NCI-H1092 treated with DMSO at 0.1 percent for 48 hours (cell line): ENCODE measurements around the gene SLC44A5.
"Not testable (repeated sequence)": the region's sequence is repeated elsewhere in the genome, so short reads cannot be mapped to it uniquely, and the experiment has no call there.

ENCODE experiments used
- DNase-seq: peaks from one replicate; lab custom pipeline; 2025; lab: John Stamatoyannopoulos, UW

SLC44A5 gene

DNA sequence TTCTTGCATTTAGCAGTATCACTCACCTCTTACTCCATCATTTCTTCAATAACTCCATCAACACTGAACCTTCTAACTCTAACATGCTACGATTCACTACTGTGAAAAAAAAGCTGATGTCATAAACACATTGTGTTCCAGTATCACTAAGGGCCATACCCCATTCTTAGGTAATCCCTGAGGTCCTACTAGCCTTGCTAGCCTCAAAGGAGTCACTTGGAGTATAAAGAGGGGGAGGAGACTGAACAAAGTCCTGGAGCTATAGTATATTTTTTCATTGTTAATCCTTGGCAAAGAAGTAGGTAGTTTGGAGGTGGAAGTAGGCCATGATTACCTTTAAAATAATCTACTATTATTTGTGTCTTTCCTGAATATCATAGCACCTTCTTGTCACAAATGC is at the start of gene SLC44A5:
TSS of gene SLC44A5 (minus strand) at position 101 of the 400 bp plus-strand sequence. CDS start 69,667 bp downstream, outside the sequence.
- DNase-seq: no peak

DNA sequence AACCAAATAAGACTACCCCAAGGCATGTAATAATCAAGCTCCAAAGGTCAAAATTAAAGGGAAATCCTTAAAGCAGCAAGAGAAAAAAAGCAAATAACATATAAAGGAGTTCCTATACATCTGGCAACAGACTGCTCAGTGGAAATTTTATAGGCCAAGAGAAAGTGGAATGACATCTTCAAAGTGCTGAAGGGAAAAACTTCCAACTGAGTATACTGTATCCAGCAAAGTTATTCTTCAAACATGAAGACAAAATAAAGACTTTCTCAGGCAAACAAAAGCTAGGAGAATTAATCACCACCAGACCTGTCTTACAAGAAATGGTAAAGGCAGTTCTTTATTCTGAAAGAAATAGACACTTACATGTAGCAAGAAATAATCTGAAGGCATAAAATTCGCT is 45.0 kb upstream of the SLC44A5 start:
- no peak for DNase-seq

DNA sequence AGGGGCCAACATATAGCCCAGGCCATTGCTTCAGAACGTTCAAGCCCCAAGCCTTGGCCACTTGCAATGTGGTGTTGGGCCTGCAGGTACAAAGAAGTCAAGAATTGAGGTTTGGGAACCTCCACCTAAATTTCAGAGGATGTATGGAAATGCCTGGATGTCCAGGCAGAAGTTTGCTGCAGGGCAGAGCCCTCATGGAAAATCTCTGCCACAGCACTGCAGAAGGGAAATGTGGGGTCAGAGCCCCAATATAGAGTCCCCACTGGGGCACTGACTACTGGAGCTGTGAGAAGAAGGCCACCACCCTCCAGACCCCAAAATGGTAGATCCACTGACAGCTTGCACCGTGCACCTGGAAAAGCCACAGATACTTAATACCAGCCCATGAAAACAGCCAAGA is 36.3 kb upstream of the SLC44A5 start:
- DNase-seq: not testable (repeated sequence)

DNA sequence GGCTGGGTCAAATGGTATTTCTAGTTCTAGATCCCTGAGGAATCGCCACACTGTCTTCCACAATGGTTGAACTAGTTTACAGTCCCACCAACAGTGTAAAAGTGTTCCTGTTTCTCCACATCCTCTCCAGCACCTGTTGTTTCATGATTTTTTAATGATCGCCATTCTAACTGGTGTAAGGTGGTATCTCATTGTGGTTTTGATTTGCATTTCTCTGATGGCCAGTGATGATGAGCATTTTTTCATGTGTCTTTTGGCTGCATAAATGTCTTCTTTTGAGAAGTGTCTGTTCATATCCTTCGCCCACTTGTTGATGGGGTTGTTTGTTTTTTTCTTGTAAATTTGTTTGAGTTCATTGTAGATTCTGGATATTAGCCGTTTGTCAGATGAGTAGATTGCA is 34.2 kb upstream of the SLC44A5 start:
- not testable (repeated sequence) for DNase-seq

DNA sequence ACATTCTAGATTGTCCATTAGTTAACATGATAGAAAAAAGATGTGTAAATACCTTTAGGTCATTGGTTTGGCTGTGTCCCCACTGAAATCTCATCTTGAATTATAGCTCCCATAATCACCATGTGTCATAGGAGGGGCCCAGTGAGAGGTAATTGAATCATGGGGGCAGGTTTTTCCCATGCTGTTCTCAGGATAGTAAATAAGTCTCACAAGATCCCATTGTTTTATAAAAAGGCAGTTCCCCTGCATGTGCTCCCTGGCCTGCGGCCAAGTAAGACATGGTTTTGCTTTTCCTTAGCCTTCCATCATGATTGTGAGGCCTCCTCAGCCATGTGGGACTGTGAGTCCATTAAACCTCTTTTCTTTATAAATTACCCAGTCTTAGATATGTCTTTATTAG is 32.5 kb upstream of the SLC44A5 start:
- DNase-seq: no peak

DNA sequence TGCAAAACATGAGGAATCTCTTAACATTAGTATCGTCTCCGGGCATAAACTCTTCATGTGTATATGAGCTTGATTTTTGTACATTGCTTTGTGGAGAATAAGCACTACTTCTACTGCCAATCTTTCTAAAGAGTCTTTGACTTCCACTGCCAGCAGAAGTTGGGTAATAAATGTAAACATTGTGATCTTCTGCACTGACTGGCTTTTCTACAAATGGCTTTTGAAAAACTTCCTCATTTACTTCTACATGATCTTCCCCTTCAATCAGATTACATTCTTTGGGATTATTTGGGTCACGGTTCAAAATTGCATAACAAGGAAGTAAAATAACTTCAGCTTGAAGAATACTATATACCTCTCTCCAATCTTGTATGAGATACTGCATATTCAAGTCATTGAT is 30.4 kb upstream of the SLC44A5 start:
- DNase-seq: no peak

DNA sequence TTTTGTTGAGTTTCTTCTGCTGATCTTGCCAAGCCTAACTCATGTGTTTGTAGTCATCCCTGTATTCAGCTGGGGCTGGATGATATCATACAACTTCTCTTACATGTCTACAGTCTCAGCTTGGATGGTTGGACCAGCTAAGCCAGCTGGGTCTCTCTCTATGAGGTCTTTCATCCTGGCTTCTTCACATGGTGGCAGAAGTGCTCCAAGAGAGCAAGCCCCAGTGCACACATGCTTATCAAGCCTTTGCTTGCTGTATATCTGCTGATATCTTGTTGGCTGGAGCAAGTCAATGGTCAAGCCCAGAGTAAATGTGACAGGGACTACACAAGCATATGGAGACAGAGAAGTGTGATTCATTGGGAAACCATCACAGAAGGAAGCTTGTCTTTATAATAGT is 29.2 kb upstream of the SLC44A5 start:
- no peak for DNase-seq

DNA sequence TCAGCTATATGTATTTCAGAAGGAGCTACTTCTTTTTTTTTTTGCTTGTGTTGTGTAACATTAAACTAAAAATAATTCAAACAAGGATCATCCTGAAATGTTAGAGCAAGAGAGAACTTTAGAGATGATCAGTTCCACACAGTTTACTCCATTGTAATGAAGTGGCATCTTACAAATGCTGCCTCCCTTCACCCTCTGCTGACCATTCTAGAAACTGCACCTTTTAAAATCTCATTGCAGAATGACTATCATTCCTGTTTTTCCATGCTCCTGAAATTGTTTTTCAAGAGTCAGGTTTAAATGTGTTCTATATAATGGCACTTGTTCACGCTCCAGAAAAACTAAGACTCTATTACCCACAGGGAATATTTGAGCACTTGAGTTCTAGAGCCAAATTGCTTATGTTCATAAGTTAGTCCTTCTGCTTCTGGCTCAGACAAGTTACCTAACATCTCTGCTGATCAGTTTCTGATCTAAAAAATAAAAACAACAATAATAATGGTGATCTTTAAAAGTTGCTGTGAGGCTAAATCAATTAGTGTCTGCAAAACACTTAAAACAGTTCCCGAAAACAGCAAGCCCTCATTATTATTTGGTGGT is 21.5 kb upstream of the SLC44A5 start:
- peak; percentile 20 for DNase-seq

DNA sequence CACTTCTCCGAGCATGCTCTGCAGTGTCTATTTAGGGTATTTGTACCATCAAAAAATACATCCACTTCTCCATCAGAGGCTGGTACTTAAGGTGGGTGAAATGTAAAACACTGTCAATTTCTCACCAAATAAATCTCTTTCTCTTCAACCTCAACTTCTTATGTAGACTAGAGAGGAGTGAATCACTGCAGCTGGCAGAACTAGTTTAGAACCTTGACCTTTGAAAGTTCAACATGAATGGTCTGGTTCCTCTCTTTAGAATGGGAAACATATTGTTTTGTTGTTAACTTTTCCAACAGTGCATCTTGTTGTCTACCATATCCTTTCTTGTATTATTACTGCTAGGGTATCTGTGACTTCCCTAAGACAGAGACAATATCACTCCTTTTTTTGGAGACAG is 20.1 kb upstream of the SLC44A5 start:
- no peak for DNase-seq

DNA sequence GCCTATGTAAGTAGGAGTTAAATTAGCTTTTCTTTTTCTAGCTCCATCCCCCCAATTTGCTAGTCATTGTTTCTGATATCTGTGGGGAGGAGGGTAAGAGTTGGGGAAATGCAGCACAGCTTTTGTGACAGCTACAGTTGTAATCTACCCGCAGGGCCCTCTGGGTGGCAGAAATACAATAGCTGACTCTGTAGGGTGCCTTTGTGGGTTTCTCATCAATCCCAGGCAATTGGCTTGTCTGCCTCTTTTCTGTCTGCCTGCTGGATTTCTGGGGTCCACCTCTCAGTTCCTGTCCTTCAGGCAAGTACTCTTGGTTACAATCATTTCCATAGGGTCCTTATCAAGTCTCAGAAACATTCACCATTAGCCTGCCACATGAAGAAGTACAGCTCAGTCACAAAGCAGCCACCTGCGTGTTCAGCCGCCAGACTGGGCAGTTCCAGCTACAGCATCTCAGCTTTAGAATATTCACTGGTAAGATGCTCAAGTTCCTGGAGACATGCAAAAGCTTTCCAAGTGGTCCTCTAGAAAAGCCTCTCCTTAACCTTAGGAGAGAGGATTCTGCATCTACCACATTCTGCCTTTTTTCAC is 19.2 kb upstream of the SLC44A5 start:
- peak; percentile 10 for DNase-seq

DNA sequence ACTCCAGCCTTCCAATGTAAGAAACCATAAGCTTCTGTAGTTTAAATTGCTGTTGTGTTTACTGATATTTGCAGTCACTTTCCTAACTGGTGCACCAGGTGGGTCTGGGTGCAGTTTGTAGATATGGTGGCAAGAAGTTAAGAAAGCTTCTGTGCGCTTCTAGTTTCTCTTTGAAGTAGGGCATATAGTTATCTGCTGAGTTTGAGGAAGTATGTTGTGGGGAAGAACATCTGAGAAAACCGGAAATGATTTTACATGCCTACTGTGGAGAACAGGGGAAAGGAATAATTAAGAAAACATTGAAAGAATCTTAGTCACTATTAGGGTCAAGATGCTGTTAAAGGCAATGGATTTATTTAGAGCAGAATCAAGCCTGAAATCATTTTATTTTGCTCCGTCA is 14.9 kb upstream of the SLC44A5 start:
- DNase-seq: no peak

DNA sequence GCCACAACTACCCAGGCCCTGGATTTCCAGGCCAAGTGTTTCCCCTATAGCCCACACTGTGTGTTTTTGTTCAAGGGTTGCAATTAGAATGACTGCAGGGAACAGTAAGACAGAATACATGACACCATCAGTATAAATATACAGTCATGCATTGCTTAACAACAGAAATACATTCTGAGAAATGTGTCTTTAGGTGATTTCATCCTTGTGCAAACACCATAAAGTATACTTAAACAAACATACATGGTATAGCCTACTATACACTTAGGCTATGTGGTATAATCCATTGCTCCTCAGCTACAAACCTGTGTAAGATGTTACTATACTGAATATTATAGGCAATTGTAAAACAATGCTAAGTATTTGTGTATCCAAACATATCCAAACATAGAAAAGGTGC is 7.5 kb upstream of the SLC44A5 start:
- no peak for DNase-seq

DNA sequence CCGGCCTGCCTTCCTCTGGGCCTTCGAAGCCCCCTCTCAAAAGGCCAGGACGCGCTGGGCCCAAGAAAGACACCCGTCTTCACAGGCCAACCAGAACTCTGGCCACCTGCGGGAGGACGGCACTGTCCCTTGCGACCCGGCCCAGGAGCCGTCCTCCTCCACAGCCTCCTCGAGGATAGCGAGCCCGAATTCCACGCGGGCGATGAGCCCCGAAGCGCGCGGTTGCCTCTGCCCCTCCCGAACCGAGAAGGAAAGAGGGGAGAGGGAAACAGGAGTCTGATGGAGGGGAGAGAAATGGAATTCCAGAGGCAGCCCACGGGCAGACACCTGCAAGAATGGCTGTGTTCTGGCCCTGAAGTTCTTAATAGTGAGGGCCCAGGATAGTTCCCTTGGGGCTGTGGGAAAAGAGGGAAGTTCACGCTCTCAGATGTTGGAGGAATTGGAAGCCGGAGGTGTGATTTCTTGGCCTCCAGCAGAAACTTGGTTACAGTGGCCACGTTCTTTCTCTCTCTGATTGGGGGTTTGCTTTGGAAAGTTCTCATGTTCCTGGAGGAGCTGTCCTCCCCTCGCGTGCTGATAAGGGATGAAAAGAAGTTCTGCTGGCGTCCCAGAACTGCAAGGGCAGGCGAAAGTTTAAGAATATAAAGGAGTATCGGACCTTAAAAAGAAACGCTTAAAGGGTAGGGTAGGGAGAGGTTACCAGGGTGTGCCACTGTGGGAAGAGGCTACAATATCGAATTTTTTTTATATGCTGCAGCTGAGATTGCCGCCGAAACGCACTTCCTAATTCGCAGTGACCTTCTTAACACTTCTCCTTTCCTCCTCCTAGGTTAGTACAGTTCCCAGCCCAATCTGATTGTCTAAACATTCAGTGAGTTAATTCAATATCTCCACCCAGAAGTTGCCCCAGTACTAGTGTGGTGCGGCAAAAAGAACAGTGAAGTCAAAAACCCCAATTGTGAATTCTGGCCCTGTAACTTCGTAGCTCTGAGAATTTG is 5.8 kb upstream of the SLC44A5 start:
- no peak for DNase-seq

DNA sequence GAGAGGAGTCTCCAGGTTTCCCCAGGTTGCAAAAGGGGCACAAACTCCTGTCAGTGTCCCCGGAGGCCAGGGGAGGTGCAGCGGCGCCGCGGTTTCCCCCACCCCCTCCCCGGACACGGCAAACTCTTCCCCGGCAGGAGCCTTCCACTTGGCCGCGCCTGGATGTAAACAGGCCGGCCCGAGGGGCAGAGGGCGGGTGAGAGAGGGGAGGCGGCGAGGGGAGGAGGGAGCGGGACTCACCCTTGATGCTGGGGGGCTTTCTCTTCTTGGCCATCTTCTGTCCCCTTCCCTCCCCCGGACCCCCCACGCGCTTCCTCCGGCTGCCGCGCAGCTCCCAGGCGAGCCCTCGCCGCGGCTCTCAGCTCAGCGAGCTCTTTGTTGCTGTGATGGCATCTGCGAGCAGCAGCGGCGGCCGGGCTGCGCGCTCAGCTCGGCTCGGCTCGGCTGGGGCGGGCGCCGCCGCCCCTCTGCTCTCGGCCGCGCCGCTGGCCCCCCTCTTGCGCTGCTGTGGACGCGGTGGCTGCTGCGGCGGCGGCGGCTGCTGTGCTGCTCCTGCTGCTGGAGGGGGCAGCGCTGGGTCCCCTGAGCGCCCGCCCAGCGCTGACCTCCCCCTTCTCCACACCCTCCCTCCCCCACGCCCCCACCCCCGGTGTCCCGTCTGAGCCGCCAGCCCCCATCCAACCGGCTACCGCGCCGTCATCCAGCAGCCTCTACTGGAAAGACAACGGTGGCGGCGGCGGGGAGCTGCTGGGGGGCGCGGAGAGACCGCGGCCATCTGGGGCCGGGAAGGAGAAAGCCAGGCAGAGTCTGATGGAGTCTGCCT is 4.9 kb upstream of the SLC44A5 start:
- DNase-seq: peak; percentile 12

DNA sequence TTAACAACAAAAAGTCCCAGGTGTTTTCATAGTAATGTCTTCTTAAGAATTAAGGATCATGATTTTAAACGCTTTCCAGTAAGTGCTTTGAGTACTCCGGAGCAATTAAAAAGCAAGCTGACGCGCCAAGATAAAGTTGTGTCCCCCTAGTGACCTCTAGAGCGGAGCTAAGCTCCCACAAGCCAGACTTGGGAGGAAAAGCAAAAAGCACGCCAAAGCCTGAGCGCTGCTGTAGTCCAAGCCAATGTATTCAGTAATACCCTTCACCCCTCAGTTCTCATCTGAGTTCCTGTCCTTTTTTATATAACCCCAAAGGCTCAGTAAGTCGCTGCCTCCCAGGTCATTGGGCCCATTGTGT is 3.5 kb upstream of the SLC44A5 start:
- no peak for DNase-seq

DNA sequence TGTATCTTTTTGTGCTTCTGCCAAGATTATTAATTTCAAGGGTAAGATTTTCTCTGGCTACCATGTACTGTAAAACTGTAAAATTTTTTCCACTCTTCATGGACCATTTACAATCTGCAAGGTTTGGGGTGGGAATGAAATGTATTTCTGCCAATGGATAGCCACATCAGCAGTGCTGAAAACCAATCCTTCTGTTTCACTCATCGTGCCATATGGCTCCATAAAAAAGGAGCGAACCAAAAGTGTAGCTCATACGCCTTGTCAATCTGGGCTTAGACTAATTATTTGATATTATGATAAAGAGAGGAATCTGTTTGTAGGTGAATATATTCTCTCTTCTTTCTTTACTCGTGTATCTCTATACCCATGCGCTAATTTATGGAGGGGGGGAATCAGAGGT is 3.0 kb upstream of the SLC44A5 start:
- no peak for DNase-seq

DNA sequence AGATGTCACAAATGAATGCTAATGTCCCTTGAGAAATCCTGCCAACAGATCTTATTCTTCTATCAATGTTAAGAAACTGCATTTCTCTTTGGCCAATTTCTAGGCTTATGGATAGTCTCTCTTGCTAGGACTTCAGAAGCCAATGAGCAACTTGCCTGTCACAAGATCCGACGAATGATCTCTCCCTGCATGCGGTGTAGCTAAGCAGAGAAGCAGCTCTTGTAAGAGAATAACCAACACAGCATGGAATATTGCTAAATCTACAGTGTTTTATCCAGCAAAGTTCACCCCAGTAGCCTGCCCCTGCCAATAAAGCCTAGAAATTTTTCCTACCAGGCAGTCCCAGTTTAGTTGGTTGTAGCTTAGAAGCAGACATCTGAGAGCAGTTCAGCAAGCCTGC is 2.1 kb upstream of the SLC44A5 start:
- no peak for DNase-seq

DNA sequence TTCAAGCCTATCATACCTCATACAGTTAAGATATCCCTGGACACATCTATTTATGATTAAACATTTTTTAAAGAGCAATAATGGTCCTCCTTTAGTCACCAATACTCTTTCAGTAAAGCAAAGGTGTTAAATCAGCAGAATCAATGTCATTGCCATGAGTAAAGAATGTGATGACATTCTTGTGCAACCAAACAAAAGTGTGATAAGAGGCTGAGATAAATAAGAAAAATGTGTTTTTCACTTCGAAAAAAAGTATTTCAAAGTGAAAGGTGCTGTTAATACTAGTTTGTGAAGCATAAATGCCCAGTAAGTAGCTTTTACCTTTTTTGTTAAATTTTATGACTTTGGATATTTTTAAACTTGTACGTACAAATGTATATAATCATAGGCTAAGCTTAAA is 8.4 kb downstream of the SLC44A5 start:
- DNase-seq: no peak

DNA sequence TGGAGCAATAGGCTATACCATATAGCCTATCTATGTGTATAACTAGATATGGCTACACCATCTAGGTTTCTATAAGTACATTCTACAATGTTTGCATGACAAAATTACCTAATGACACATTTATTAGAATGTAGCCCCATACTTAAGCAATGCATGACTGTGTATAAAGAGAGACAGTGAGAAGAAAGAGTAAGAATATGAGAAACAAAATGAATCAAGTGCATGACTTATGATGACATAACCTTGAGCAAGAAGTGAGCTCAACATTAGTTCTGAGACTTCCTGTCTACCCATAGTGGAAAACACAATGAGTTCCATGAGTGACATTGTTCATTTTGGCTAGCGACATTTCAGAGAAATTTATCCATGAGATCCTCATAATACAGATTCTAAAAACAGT is 10.1 kb downstream of the SLC44A5 start:
- DNase-seq: no peak

DNA sequence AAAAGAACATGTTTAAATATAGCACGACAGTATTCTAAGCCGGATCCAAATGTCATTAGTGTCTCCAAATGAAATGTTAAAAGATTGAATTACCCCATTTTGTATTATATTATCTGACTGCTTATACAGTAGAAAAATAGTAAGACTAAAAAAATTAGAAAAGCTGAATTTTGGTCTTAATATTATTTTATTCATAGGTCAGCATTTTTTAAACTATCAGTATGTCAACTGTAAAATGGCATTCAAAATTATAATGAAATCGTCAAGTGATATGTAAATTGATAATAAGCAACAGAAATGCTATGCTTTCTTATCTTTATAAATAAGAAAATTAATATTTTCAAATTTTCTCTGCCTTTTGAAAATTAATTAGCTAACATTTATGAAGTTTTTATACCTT is 16.6 kb downstream of the SLC44A5 start:
- DNase-seq: no peak

DNA sequence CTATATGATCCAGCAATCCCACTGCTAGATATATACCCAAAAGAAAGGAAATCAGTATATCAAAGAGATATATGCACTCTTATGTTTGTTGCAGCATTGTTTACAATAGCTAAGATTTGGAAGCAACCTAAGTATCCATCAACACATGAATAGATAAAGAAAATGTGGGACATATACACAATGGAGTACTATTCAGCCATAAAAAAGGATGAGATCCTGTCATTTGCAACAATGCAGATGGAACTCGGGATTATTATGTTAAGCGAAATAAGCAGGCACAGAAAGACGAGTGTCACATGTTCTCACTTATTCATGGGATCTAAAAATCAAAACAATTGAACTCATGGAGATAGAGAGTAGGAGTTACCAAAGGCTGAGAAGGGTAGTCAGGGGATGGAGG is 17.5 kb downstream of the SLC44A5 start:
- DNase-seq: not testable (repeated sequence)

DNA sequence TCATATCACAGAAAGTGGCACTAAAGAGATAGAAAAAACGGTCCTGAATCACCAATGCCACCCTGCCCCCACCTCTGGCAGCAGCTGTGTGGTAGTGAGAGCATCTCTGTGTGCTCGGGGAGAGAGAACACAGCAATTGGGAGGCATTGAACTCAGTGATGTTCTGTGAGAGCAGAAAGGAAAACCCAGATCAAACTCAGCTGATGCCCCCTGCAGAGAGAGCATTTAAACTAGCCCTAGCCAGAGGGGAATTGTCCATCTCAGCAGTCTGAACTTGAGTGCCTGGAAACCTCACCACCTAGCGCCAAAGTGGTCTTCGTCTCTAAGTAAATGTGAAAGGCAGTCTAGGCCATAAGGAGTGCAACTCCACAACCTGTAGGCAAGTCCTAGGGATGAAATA is 21.3 kb downstream of the SLC44A5 start:
- DNase-seq: no peak
